RCC 7860 (cell line): ENCODE results near the gene ISG20.
A peak's percentile ranks its signal among the peaks of the same experiment; 100 is the strongest.
"Not testable (repeated sequence)": the region's sequence is repeated elsewhere in the genome, so short reads cannot be mapped to it uniquely, and the experiment has no call there.

Experiments
- DNase-seq: peaks from one replicate; pipeline ENCODE4 v3.0.0-alpha.2; 2015; ENCODE audit warnings: low spot score
- FAIRE-seq: peaks from 2 replicates; lab custom pipeline; 2012; peaks lifted over from hg19 to GRCh38; lab: Jason Lieb, UNC

The ISG20 gene

DNA sequence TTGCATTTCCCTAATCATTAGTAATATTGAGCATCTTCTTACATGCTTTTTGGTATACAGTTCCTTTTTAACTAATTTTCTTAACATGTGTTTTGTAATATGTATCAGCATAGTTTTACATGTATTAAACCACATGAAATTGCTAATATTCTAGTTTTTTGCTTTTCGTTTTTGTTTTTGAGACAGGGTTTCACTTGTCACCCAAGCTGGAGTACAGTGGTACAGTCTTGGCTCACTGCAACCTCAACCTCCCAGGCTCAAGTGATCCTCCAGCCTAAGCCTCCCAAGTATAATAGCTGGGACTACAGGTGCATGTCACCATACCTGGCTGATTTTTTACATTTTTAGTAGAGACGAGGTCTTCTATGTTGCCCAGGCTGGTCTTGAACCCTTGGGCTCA is 4.4 kb upstream of the ISG20 start:
- DNase-seq (no peak), FAIRE-seq (no peak)

DNA sequence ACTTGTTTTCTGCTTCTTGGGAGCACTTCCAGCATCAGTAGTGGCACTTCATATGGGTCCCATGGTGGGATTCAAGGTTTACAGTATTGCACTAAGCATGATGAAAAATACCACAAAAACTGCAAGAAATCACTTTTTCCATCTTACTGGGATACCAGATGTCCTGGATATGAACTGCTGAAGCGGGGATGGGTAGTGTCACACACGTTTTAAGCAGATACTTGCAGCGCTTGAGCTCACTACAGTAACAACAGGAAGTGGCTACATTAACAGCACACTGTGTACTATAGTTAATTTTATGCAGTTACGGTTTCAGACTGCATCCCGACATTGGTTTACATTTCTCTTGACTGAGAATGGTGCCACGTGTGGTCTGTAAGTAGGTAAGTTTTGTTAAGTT is 3.5 kb upstream of the ISG20 start:
- FAIRE-seq (no peak), DNase-seq (no peak)

DNA sequence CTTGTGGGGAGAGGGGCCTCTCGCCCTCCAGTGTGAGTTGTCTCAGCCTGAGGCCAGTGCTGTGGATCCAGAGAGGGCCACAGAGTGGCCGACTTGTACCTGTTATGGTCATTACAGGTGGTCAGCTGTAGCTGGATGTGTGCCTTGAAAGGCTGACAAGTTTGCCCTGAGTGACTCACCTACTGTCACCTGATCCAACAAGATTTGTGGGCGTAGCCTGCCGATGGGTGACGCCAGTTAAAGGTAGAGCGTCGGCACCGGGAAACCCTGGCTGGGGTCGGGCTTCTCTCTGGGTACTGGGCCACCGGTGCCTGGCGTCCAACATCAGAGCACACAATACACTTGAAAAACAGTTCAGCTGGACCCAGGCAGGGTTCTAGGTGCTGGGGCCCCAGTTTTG is 2.8 kb upstream of the ISG20 start:
- DNase-seq (no peak), FAIRE-seq (no peak)

DNA sequence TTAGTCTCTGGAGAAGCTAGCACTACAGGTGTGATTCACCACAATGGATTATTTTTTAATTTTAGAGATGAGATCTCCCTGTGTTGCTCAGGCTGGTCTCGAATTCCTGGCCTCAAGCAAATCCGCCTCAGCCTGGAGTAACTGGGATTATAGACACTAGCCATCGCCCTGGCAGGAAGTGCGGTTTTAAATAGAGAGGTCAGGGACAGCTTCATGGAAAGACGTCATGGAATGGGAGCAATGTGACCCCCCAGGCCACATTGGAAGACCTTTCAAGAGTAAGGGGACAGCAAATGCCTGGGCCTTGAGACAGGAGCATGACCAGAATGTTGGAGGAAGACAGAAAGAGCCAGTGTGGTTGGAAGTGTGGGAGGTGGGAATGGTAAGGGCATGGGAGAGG is 2.2 kb upstream of the ISG20 start:
- no peak for DNase-seq

DNA sequence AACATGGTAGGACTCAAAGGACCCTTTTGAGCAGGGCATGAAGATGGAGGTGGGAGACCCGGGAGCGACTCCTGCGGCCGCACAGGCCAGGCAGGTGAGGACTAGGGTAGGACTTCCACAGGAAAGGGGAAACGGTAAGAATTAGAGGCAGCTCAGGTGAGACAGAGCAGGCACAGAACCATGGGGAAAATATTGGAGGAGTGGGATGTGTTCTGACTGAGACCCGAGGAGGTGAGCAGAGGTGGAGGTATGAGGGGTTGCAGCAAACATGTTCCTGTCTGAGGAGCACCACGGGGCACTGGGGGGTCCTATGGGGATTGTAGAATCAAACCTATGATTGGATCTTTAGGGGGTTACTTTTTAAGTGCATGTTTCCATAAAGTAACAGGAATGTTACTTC is 1.4 kb upstream of the ISG20 start:
- DNase-seq (no peak), FAIRE-seq (no peak)

More for the DNA sequence above, 2.2 kb upstream of the ISG20 start:
- FAIRE-seq: no peak

DNA sequence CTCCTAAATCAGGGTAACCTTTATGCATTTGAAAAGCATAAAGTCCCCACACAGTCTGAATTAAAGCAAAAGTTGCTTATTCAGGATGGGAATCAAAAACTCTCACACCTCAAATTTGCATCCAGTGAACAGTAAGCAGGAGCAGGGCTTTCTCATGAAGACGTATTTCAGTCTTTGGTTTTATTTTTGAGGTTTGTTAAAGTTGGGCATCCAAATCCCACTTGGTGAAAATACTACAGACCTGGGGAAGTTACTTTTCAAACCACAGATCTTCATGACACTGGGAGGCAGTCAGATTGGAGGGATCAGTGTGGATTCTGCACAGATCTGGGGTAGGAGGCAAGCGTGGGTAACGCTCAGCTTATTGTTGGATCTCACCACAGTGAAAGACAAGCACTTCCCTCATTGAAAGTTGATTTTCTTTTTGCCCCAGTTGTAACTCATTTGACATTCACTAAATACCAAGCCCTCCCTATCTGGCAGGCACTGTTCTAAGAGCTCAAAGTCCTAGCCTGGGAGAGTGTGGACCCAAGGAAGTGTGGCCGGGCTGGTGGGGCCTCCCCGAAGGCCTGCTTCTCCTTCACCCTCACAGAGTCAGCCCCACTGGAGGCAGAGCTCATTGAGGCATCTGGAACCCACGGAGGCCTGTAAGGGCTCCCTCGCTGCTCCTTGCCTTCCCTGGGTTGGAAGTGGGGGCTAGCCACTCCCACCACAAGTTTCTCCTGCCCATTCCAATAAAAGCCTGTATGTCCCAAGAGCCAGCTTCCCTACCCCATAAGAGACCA is 783 bp upstream of the ISG20 start:
- no peak for FAIRE-seq

DNA sequence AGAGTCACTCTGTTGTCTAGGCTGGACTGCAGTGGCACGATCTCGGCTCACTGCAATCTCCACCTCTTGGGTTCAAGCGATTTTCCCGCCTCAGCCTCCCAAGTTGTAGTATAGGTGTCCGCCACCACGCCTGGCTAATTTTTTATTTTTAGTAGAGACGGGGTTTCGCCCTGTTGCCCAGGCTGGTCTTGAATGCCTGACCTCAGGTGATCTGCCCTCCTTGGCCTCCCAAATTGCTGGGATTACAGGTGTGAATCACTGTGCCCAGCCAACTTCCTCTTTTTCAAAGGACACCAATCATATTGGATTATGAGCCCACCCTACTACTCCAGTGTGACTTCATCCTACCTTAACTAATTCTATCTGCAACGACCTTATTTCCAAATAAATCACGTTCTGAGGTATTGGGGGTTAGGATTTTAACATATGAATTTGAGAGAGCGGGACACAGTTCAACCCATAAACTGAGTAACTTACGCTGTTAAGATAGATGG is 3.2 kb downstream of the ISG20 start:
- FAIRE-seq (no peak), DNase-seq (no peak)

More for the DNA sequence above, 783 bp upstream of the ISG20 start:
- no peak for DNase-seq

DNA sequence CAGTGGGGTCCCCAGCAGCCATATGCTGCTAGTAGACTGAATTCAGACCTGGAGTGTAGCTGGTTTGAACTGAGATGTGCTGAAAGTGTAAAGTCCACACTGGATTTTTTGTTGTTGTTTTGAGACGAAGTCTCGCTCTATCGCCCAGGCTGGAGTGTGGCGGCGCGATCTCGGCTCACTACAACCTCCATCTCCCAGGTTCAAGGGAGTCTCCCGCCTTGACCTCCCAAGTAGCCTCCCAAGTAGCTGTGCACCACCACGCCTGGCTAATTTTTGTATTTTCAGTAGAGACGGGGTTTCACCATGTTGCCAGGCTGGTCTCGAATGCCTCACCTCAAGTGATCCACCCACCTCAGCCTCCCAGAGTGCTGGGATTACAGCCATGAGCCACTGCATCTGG is 3.7 kb downstream of the ISG20 start:
- FAIRE-seq, DNase-seq: not testable (repeated sequence)

DNA sequence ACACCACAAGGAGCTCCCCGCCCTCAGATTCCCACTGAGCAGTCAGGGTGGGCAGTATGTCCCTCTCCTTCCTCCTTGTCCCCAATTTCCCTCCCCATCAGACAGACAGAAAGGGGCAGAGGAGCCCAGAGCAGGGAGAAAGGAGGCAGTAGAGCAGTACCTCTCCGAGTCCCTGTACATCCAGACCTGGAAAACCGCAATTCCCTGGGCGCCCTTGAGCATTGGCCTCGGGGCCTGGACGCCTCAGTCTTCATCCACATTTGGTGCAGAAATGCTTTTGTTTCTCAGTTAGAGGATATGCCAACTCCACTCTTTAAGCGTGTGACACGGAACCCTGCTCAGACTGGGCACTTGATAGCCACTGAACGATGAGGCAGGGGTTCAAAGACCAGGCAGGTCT is 5.9 kb downstream of the ISG20 start:
- FAIRE-seq (no peak), DNase-seq (no peak)

DNA sequence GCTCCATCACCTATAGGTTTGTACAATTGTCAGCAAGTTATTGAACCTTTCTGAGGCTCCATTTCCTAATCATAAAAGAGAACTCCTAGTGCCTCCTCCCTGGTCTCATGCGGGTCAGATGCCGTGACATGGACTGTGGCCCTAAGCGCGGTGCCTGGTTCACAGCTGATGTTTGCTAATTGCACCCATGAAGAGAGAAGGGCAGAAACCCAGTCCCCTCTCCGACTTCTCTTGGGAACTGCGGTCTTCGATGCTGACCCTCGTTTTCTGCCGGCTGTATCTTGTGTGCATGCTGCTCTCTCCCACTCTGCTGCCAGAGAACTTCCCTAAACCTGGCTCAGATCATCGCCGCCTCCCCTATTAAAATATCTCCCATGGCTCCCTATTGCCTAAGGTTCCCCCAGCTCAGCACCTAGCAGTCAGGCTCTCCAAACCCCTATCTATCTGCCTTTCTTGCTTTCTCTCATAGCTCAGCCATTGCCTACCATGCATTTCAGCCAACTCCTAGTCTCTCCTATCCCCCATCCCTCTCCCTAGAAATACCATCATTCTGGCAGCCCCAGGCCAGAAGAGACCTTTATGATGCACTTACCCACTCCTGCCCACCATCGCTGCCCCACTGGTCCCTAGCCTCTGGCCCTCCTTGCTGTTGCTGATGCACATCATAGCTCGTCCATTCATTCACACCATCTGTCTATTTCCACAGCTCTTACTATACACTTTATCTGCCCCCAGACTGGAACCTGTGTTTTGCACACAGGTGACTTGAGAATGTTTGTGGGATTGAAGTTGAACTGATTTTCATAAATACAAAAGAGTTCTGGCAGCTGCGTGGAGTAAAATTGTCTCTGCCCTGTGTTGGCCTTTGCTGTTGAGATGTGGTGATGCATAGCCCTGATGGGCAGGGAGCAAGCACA is 6.6 kb downstream of the ISG20 start:
- FAIRE-seq: no peak
- no peak for DNase-seq

DNA sequence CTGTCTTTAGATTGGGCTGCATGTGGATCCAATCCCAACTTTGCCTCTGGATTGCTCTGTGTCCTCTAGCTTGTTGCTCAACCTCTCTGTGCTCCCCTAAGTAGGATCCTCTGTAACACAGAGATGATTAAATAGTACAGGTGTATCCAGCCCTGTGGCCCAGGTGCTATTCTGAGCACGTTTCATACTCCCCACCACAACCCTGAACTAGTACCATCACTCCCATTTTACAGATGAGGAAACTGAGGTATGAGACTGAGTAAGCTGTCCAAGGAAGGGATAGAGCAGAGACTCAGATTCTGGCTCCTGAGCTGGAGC is 7.2 kb downstream of the ISG20 start:
- no peak for DNase-seq
- FAIRE-seq: no peak

DNA sequence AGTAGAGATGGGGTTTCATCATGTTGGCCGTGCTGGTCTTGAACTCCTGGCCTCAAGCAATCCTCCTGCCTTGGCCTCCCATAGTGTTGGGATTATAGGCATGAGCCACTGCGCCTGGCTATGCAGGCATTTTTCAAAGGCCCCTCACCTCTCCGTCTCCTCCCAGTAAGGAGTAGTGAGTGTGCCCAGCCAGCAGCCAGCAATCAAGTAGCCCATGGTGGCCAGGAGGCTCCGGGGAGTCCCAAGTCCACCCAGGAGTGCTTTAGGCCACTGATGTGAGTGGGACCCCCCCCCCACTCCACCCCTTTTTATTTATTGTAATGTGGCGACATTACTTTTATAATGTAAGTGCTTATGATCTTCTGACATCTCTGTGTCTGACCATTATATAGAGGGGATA is 8.1 kb downstream of the ISG20 start:
- DNase-seq: no peak

DNA sequence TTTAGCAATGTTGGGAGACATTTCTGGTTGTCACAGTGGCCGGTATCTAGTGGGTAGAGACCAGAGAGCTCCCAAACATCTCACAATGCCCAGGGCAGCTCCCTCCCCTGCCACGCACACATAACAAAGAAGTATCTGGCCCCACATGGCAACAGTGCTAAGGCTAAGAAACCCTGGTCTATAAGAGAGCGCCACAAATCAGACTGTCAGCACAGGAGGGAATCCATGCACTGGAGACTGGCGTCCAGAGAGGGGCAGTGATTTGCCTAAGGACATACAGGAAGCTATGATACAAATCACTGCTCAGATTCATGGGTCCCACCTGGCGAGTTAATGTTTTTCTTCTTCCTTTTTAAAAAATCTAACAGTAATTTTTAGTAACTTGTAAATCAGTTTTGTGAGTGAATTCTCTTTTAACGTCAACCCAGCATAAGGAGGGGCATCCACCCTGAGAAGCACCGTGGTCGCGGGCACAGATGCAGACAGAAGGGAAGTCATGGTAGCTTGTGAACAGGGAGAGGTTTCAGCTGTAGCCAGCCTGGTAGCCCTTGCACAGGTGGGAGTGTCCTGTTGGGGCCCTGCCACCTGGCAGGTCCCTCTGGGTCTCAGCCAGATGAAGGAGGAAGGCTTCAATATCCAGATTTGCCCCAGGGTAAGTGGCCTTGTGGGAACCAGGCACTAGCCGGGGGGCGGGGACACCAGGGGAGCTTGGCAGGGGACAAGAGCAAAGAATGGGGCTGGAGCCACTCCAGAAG is 8.7 kb downstream of the ISG20 start:
- FAIRE-seq: no peak

More for the DNA sequence above, 8.1 kb downstream of the ISG20 start:
- FAIRE-seq: no peak

DNA sequence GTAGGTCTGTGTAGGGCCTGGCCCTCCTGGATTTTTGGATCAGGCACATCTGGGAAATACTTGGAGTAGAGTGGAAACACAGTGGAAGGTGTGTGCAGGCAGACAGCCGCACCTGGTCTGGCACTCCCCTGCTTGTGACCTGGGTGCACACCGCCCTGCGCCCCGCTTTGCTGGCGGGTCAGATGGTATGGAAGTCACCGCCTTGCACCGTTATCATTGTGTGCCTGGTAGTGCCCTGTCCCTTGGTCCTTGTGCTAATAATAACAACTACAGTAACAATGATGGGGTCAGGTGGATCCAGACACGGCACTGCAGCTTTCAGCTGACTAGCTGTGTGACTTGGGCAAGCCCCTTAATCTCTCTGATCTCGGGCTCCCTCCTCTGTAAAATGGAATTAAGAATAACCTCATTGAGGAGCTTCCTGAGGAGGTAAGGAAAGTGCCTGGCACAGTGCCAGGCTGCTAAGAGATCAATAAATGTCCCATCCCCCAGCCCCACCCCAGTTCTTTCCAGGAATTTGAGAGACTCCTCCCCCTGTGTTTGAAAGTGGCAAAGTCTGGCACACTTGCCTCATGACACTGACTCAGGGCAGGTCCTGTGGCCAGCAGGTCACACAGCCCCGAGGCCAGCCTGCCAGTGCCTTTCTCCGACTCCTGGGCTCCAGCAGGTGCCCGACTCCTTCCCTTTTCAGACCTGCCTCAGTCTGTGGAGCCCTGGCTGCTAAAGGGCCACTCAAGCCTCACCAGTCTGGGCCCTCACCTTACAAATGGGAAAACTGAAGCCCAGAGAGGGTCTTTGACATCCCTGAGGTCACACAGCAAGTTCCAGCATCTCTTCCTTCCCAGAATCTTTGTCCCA is 9.8 kb downstream of the ISG20 start:
- no peak for FAIRE-seq
- no peak for DNase-seq

More for the DNA sequence above, 8.7 kb downstream of the ISG20 start:
- no peak for DNase-seq

DNA sequence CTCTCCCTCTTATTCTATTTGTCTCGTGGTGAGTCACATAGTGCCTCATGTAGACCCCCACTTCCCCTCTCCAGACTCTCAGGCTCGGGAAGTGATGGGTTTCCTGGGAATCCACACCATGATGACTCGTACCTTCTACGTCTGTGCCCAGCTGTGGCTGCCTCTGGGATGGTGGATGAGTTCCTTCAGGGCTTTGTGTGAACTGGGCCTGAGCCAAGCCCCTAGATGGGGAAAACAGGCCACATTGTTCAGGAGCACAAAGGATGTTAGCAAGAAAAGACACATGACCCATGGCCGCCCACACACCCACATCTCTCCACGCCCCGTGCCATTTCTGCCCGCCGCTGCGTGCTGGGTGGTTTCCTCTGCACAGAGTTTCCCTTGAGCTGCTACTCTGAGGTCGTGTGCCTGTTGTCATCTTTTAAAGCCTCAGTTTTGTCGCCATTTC is 10.5 kb downstream of the ISG20 start:
- DNase-seq (peak; percentile 61), FAIRE-seq (no peak)

DNA sequence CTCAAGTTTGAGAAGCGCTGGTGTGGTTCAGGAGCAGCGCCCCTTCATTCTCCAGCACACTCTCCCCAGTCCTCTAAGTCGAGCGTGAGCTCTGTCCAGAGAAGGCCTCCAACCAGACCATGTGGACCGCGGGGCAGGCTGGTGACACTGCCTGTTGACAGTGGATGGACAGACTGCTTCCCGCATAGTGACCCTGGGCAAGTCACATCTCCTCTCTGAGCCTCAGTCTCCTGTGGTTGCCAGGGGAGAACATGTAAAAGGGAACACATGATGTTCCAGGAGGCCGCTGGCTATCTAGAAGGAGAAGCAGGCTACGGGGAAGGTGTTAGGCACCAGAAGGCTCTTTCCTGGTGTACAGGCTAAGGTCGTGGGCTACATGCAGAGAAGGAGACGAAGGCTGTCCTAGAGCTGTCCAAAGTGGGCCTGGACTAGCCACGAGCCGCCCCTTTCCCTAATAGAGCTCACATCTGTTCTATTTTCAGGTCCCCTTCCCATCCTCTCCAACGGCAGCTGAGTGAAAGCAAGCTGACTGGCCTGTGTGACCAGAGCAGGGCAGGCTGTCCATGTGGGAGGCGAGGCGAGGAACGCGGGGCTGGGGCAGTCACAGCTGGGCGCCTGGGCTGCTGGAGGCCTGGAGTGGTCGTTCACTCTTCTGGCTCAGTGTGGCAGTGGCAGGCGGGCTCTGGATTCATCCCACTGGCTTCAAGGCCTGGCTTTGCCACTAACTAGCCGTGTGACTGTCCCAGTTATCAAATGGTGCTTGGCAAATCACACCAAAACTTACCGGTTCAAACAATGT is 11.1 kb downstream of the ISG20 start:
- FAIRE-seq: no peak
- no peak for DNase-seq

DNA sequence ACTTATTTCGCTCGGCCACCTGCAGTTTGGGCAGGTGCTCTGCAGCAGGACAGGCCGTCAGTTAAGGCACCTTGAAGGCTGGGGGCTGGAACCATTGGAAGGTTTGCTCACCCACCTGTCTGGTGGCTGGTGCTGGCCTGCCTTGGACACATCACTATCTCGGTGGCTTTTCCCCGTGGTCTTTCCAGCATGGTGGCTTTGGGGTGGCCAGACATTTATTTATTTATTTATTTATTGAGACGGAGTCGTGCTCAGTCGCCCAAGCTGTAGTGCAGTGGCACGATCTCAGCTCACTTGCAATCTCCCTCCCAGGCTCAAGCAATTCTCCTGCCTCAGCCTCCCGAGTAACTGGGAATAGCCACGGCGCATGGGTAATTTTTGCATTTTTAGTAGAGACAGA is 11.7 kb downstream of the ISG20 start:
- FAIRE-seq (no peak), DNase-seq (no peak)

DNA sequence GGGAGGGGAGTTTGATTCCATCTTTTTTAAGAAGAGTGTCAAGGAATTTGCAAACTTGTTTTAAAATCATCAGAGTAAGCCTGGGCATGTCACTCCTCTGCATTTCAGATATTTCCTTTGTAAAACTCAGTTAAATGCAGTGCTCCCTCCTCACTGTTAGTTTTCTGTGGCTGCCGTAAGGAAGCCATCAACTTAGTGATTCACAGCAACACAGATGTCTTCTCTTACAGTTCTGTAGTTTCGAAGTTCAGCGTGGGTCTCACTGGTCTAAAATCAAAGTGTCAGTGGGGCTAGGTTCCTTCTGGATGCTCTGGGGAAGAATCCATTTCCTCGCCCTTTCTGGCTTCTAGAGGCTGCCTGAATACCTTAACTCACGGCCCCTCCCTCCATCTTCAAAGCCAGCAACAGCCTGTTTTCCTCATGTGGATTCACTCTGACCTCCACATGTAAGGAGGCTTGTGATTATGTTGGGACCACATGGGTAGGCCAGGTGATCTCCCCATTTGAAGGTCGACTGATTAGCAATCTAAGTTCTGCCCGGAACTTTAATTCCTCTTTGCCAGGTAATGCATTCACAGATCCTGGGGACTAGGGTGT is 12.4 kb downstream of the ISG20 start:
- DNase-seq: no peak
- no peak for FAIRE-seq

DNA sequence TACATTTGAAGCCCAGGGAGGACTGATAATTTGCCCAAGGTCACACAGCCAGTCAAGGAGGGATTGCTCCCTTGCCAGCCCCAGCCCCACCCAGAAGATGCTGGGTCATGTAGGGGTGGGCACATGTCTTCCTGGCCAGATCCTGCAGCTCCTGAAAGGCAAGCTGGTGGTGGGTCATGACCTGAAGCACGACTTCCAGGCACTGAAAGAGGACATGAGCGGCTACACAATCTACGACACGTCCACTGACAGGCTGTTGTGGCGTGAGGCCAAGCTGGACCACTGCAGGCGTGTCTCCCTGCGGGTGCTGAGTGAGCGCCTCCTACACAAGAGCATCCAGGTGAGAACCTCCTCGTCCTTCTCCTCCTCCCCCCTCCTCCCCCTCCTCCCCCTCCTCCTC is 13.2 kb downstream of the ISG20 start:
- FAIRE-seq (no peak), DNase-seq (no peak)
